Thymus (tissue), 11 donors: ENCODE data around the gene UGGT2. TPM values are rescaled to one million over a fixed set of nuclear protein-coding genes. Genes with fewer than 3 reads are reported as not detected.
"Not testable (repeated sequence)": the region's sequence is repeated elsewhere in the genome, so short reads cannot be mapped to it uniquely, and the experiment has no call there.

Source experiments
- DNase-seq, 9 donors: peaks; one replicate each; pipeline ENCODE4 v3.0.0-alpha.2; 2013; ENCODE audit warnings: low spot score in 9 of 9, low read depth in 6 of 9, missing footprints in 1 of 9
- H3K27ac ChIP-seq, 2 donors: one replicate each; pipeline ENCODE4 v1.5.1; 2013; ENCODE audit warnings: control low read depth in 1 of 2, low read depth in 1 of 2, low read length in 1 of 2, mild to moderate bottlenecking in 1 of 2, moderate library complexity in 1 of 2
- H3K27me3 ChIP-seq, 2 donors: one replicate each; pipeline ENCODE4 v1.5.1; 2013; ENCODE audit warnings: low read length in 1 of 2; ENCODE audit not compliant: control insufficient read depth in 2 of 2, insufficient read depth in 1 of 2
- H3K36me3 ChIP-seq, 2 donors: one replicate each; pipeline ENCODE4 v1.5.1; 2013; ENCODE audit warnings: low read length in 1 of 2, mild to moderate bottlenecking in 1 of 2, moderate library complexity in 1 of 2; ENCODE audit not compliant: control insufficient read depth in 2 of 2, insufficient read depth in 2 of 2
- H3K4me1 ChIP-seq, 2 donors: one replicate each; pipeline ENCODE4 v1.5.1; 2013; ENCODE audit warnings: low read length in 2 of 2; ENCODE audit not compliant: control insufficient read depth in 2 of 2, insufficient read depth in 2 of 2
- H3K4me3 ChIP-seq, 2 donors: one replicate each; pipeline ENCODE4 v1.5.1; 2013; ENCODE audit warnings: low read length in 2 of 2, control low read depth in 1 of 2, mild to moderate bottlenecking in 1 of 2
- H3K9me3 ChIP-seq, 2 donors: one replicate each; pipeline ENCODE4 v1.5.1; 2013; ENCODE audit warnings: low read length in 1 of 2, mild to moderate bottlenecking in 1 of 2; ENCODE audit not compliant: control insufficient read depth in 2 of 2, insufficient read depth in 1 of 2
- WGBS: extraction: QIAGEN DNeasy Blood & Tissue Kit; methylation state at CpG from one replicate; pipeline ENCODE4 v1.1.7; 2013; 5-methylcytosine and 5-hydroxymethylcytosine counted together
- polyA plus RNA-seq: library from polyadenylated mRNA; stranded (reverse); fragments of 200-250 nt; gene quantifications from one replicate; pipeline ENCODE4 v1.2.3, GENCODE V29; 2013
- total RNA-seq: library from RNA; stranded (reverse); fragments of 120-200 nt; gene quantifications from one replicate; pipeline ENCODE4 v1.2.4, GENCODE V29; 2013
- donor health status: healthy.

Gene UGGT2
- total and polyA plus RNA-seq, 2 donors, result 6.4 to 6.8 TPM

DNA sequence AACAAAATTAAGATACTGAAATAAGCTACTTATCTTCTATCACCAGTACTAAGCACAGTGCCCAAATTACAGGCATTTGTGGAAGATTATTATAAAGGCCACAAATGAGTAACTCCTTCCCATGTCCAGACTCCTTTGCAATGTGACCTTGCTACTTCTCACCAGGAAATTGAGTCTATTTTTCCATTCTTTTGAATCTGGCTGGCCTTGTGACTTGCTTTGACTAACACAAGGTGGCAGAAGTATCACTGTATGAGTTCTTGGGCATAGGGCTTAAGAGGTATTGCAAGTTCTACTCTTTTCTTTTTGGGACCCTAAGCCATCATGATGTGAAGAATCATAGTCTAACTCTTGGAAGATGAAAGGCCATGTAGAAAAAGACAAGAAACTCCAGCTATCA, 49.9 kb downstream of the UGGT2 start:
- no peaks in the 10 kb centered on the region for H3K36me3 ChIP-seq
- no peak for DNase-seq
- no peaks in the 10 kb centered on the region for H3K9me3 ChIP-seq
- H3K4me1 ChIP-seq, result no peaks in the 10 kb centered on the region
- no peak overlapping the region for H3K4me3 ChIP-seq
- no peak overlapping the region for H3K27ac ChIP-seq
- no peaks in the 10 kb centered on the region for H3K27me3 ChIP-seq

- H3K4me3 ChIP-seq, result no peak overlapping the region
- no peaks in the 10 kb centered on the region for H3K9me3 ChIP-seq
- 95% methylated on average over 4 of the region's 4 CpGs for WGBS
- H3K27ac ChIP-seq, result no peak overlapping the region
- DNase-seq, result no peak
- H3K27me3 ChIP-seq, result no peaks in the 10 kb centered on the region
- no peaks in the 10 kb centered on the region for H3K36me3 ChIP-seq
- H3K4me1 ChIP-seq, result no peaks in the 10 kb centered on the region
Measured at GRCh38 chr13:96002322-96003131, 50.7 kb downstream of the UGGT2 start.

DNA sequence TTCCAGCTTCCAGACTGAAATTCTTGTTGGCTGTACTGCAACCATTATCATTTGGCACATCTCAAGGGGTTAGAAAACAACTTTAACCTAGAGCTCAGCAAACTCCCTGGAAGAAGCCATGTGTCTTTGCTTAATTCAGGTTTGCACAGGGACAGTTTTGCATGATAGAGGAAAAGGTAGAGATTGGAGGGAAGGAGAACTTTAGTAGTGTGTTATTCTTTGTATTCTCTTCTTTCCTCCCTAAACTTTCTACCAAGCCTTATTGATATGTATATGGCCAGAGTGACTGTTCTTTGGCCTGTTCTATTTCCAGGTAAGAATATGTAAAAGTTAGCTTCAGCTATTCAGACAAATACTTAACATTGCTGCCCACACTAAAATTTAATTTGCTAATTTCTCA, 53.1 kb downstream of the UGGT2 start:
- DNase-seq, result no peak
- no peaks in the 10 kb centered on the region for H3K36me3 ChIP-seq
- H3K9me3 ChIP-seq, result no peaks in the 10 kb centered on the region
- no peaks in the 10 kb centered on the region for H3K27me3 ChIP-seq
- no peak overlapping the region for H3K27ac ChIP-seq
- no peak overlapping the region for H3K4me3 ChIP-seq
- H3K4me1 ChIP-seq, result no peaks in the 10 kb centered on the region

DNA sequence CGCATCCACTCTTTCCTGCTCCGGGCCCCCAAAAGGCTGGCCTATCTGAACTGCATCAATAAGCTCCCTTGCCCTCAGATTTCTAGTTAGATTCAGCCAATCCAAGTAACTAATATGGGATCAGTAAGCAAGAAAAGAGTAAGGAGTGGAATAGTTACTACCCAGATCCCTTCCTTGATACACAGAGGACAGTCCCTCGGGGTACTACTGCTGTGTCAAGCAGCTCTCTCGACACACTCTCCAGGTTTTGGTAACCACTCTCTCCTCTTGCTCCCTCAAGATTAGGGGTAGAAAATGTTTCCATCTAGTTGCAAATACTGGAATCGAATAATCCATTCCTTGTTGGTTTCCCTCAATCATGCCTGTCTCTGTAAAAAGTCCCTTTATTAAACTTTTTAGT, 65.4 kb downstream of the UGGT2 start:
- Histone ChIP-seq H3K4me1 (no peaks in the 10 kb centered on the region), H3K9me3 (no peaks in the 10 kb centered on the region), H3K27ac (no peak overlapping the region), H3K27me3 (no peaks in the 10 kb centered on the region), H3K4me3 (no peak overlapping the region), H3K36me3 (no peaks in the 10 kb centered on the region)
- 93% methylated on average over 5 of the region's 5 CpGs for WGBS
- no peak for DNase-seq

DNA sequence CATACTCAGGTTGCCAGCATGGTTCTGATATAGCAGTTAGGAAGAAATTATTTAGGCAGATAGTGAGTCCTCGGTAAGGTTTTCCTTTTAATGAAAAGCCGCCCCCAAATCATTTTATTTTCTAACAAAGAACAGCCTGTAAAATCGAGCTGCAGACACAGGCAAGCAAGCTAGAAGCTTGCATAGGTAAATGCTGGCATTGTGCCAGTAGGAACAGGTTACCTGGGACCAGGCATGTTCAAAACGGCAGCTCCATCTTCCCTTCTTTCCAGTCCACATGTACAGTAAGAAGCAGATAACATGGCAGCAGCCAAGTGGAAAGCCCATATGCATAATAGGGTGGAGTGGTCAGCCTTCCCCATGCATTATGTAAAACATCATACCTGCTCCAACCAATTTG, 71.1 kb downstream of the UGGT2 start:
- WGBS, result 83% methylated on average over 4 of the region's 4 CpGs
- no peak overlapping the region for H3K4me3 ChIP-seq
- H3K36me3 ChIP-seq, result no peaks in the 10 kb centered on the region

GRCh38 chr13:95972651-95973050, 80.5 kb downstream of the UGGT2 start:
- not testable (repeated sequence) for H3K27ac ChIP-seq, H3K36me3 ChIP-seq, DNase-seq, H3K27me3 ChIP-seq, H3K4me1 ChIP-seq, H3K4me3 ChIP-seq, H3K9me3 ChIP-seq
- 98% methylated on average over 6 of the region's 6 CpGs for WGBS

More for the DNA sequence above, 71.1 kb downstream of the UGGT2 start:
- no peak for DNase-seq
- Histone ChIP-seq H3K4me1 (no peaks in the 10 kb centered on the region), H3K9me3 (no peaks in the 10 kb centered on the region), H3K27ac (no peak overlapping the region), H3K27me3 (no peaks in the 10 kb centered on the region)

GRCh38 chr13:95970878-95971277, 82.3 kb downstream of the UGGT2 start:
- no peak overlapping the region for H3K4me3 ChIP-seq
- 98% methylated on average over 2 of the region's 2 CpGs for WGBS
- H3K36me3 ChIP-seq, result no peaks in the 10 kb centered on the region

GRCh38 chr13:95968906-95969305, 84.3 kb downstream of the UGGT2 start:
- no peak for DNase-seq
- WGBS, result 95% methylated on average over 2 of the region's 2 CpGs
- H3K27ac ChIP-seq, result no peak overlapping the region

More at GRCh38 chr13:95970878-95971277, 82.3 kb downstream of the UGGT2 start:
- Histone ChIP-seq H3K27me3 (no peaks in the 10 kb centered on the region), H3K4me1 (no peaks in the 10 kb centered on the region), H3K27ac (no peak overlapping the region), H3K9me3 (no peaks in the 10 kb centered on the region)
- DNase-seq, result no peak

DNA sequence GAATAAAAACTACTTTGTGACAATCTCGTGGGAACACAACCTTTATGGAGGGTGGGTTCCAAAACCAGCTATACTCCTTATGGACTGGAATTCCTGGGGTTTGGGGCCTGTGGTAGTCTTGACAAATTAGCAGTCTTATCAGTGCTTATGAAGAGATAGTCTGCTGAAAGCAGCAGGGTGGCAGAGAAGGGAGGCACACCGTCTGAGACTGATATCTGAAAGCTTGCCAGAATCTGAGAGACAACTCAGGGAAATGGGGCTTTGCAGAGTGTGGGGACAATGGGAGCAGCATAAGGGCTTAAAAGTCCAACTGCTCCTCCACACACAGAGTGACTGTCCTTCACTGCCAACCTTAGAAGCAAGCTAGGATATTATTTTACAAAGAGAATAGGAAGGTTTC, 95.9 kb downstream of the UGGT2 start:
- no peak for DNase-seq
- no peak overlapping the region for H3K4me3 ChIP-seq
- peaks cover 0 to 12% of the 10 kb centered on the region in 2 donors for H3K9me3 ChIP-seq
- 95% methylated on average over 2 of the region's 2 CpGs for WGBS
- H3K27me3 ChIP-seq, result no peaks in the 10 kb centered on the region
- H3K4me1 ChIP-seq, result no peaks in the 10 kb centered on the region
- H3K36me3 ChIP-seq, result no peaks in the 10 kb centered on the region
- no peak overlapping the region for H3K27ac ChIP-seq

More at GRCh38 chr13:95968906-95969305, 84.3 kb downstream of the UGGT2 start:
- H3K4me1 ChIP-seq, result no peaks in the 10 kb centered on the region
- no peak overlapping the region for H3K4me3 ChIP-seq
- H3K27me3 ChIP-seq, result no peaks in the 10 kb centered on the region
- H3K9me3 ChIP-seq, result no peaks in the 10 kb centered on the region
- no peaks in the 10 kb centered on the region for H3K36me3 ChIP-seq
